GM21390 (cell line): ENCODE results near the gene WARS2.
"Not testable (repeated sequence)": the region's sequence is repeated elsewhere in the genome, so short reads cannot be mapped to it uniquely, and the experiment has no call there.

Experiments used
- ATAC-seq: cut with Tn5 transposase; IDR thresholded peaks from one replicate; pipeline ENCODE4 v1.9.1; 2021; ENCODE audit not compliant: unreplicated experiment

Gene WARS2

GRCh38 chr1:119139857-119140176 lies 636 bp downstream of the WARS2 start:
- peak; percentile 32 for ATAC-seq

DNA sequence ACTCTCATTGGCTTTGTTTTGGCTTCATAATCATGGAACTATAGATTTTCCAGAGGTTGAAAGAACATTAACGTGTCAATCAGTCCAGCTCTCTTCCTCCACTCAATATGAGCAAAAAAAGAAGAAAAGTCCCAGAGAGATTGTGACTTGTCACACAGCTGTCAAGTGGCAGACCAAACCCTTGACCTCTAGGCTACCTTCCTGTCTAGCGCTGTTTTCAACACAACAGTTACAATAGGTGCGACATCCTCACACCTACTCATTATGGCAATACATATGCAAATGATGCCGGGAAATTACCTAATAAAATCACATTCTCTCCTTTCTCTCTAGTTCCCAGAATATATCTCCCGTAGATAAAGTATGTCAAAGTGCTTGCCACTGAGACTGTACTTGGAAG lies 1.1 kb downstream of the WARS2 start:
- peak; percentile 30 for ATAC-seq

DNA sequence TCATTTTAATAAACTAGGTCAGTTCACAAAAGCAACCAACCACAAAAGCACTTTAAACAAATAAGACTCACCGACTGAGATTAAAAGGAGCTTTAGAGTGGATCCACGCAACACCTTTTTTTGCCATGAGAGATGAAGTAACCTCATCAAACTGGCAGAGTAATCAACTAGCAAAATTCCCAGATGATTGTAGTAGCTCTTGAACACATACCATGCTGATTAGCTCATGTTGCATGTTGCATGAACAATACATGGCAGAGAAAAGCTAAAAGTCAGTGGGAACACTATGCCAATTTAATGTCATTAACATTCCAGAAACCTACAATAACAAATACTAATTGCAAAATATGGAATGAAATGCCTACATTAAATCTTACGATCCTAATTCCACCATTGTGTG lies 4.1 kb downstream of the WARS2 start:
- ATAC-seq = no peak

GRCh38 chr1:119133987-119134386 lies 6.5 kb downstream of the WARS2 start:
- no peak for ATAC-seq

DNA sequence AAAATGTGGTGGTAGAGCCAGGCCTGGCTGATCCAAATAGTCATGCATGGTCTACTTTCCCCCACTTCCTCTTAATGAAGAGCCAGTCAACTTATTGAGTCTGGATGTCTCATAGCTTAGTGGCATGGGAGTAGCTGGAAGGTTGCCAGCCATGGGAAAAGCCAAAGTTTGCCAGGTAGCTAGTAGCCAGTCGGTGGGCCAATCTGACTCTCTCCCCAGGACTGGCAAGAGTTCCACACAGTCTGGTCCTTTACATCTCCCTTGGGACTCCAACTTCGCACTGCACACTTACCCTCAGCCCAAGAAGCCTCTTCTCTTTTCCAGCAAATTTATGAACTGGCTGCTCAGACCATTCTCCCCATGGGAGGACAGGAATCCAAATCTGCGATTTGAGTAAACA lies 8.3 kb downstream of the WARS2 start:
- no peak for ATAC-seq

DNA sequence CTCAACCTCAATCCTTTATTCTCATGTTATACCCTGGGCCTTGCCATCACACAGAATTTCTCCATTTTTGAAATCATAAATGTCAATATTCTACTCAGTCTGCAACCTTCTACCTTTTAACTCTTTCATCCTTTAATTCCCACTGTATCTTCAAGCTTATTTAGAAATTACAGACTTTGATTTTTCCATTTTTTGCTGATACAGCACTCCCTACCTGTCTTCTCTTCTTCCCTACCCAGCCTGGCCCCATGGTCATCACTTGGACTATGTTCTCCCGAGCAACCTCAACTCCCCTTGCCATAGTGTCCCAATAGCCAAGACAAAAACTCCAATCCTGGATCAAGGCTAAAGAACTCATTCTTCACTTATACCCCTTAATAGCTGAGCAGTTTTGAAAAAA lies 14.6 kb downstream of the WARS2 start:
- no peak for ATAC-seq

GRCh38 chr1:119124764-119125163 lies 15.7 kb downstream of the WARS2 start:
- no peak for ATAC-seq

DNA sequence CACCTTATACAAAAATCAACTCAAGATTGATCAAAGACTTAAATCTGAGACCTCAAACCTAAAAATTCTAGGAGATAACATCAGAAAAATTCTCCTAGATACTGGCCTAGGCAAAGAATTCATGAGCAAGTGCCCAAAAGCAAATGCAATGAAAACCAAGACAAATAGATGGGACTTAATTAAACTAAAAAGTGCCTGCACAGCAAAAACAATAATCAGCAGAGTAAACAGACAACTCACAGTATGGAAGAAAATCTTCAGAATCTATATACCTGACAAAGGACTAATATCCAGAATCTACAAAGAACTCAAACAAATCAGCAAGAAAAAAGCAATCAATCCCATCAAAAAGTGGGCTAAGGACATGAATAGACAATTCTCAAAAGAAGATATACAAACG lies 18.6 kb downstream of the WARS2 start:
- not testable (repeated sequence) for ATAC-seq

GRCh38 chr1:119116725-119117124 lies 23.7 kb downstream of the WARS2 start:
- ATAC-seq = no peak

- no peak for ATAC-seq
Measured at GRCh38 chr1:119115736-119116135, 24.7 kb downstream of the WARS2 start.

DNA sequence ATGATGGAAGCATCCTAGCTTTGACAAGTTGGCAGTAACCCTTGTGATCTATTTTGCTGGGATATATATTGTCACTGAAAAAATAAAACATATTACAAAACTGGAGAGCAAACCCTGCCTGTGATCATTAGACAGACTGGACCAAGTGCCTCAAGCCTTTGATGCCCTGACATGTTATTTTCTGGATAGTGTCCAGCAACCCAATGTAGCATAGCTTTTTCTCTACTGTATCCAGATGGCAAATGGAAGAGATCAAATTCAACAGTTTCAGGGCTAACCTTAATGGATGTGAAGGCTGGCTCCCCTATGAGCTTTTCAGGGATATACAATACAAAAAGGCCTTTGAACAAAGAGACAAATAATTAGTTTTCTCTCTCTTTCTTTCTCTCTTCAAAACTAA lies 25.1 kb downstream of the WARS2 start:
- no peak for ATAC-seq

GRCh38 chr1:119114786-119115185 lies 25.7 kb downstream of the WARS2 start:
- ATAC-seq = no peak

GRCh38 chr1:119112791-119113190 lies 27.7 kb downstream of the WARS2 start:
- ATAC-seq = no peak

DNA sequence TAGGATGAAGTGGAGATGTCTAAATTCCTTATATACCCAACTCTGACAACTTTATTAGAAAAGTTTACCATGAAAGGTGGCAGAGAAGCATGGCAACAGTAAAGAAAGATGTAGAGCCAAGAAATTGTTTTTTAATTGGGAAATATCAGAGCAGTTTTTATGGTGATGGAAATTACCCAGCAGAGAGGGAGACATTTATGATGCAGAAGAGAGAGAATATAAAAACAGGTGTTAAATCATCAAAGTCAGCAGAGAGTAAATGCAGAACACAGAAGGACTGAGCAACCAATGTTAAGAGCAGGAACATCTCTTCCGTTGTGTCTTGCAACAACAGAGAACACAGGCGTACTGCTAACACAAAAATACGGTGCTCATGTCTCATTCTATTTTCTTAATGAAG lies 28.2 kb downstream of the WARS2 start:
- no peak for ATAC-seq

GRCh38 chr1:119108988-119109387 lies 31.5 kb downstream of the WARS2 start:
- no peak for ATAC-seq

- ATAC-seq = no peak
Measured at GRCh38 chr1:119103764-119104163, 36.7 kb downstream of the WARS2 start.

DNA sequence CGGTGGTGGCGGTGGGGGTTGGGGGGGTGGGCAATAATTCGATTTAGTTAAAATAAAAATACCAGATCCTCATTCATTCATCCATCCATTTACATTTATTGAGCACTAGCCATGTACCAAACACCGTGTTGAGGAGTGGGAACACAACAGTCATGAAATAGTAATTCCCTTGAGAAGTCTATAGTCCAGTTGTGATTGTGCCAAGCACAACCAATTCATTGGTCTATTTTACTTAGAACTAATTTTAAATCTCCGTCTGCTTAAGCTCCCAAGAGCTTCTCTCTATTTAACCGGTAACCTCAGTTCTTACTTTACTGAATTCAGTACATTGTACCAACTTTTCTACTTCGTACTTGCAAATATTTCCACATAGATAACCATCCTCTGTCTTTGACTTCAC lies 38.4 kb downstream of the WARS2 start:
- ATAC-seq = no peak

DNA sequence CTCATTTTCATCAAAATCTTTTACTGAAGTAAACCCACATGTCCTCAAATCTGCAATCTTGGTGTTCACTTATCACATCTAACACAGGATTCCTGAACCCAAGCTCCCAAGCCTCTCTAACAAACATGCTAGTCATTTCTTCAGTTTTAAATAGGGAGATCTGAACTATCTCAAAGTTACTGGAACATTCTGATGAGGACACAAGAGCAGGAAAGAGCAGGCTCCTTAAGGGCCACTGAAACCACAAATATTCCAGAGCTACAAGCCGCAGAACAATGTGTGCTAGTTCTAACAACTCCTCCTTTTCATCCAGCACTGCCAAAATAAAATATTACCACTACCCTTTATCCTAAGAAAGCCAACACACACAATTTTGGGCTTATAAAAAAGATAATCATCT lies 38.9 kb downstream of the WARS2 start:
- no peak for ATAC-seq

- no peak for ATAC-seq
Measured at GRCh38 chr1:119099775-119100174, 40.7 kb downstream of the WARS2 start.

DNA sequence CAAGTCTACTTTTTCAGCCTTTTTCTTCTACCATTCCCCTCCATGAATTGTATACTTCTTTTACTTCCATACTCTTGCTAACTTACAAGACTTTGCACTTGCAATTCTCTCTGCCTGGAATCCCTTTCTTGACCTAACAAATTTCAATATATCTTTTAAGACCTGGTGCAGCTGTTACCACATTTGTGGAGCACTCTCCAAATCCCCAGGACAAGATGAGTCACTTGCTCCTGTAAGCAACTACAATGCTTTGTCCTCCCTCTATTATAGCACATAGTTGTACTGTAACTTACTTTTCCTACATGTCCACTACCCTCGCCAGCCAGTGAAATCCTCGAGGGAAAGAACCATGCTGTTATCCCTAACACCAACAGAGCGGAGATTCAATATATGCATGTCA lies 43.1 kb downstream of the WARS2 start:
- ATAC-seq = no peak

DNA sequence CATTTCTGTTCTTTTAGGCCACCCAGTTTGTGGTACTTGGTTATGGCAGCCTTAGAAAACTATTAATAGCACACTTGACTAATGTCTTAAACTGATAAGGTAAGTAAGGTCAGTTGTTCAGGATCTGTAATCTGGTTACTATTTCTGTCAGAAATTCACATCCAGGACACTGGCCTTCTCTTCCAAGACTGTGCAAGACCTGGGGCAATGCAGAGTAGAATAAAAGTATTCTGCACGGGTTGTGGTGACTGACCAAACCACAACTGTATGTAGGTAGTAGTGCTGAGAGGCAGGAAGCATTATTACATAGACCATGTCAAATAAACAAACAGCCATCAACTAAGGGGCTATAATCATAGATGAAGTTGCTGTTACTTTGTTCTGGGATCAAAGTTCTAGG lies 46.7 kb downstream of the WARS2 start:
- no peak for ATAC-seq

GRCh38 chr1:119091618-119092017 lies 48.8 kb downstream of the WARS2 start:
- no peak for ATAC-seq

DNA sequence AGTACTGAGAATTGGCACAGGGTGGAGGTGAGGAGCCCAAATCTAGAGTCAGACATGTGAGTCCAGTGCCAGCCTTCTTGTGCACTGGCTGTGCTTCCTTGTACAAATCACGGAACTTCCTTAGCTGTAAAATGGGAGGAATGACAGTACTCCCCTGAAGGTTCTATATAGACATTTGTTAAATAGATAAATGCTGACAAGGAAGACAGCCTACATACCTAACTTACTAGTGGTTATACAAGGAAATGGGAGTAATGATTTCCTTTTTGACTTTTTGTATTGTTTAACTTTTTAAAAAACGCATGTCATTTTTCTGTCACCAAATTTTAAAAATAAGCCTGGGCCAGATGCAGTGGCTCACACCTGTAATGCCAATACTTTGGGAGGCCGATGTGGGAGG lies 50.2 kb downstream of the WARS2 start:
- ATAC-seq = no peak

- no peak for ATAC-seq
Measured at GRCh38 chr1:119086830-119087229, 53.6 kb downstream of the WARS2 start.
